ENCODE results near the gene AUTS2. TPM values are rescaled to one million over a fixed set of nuclear protein-coding genes. Genes with fewer than 3 reads are reported as not detected.

Gene AUTS2
- total and polyA plus RNA-seq, 9 of the 15 experiments (the other 6 are each of a cell fraction or from before 2014, with no cell fraction given) = 0.58 TPM; not detected in 8

DNA sequence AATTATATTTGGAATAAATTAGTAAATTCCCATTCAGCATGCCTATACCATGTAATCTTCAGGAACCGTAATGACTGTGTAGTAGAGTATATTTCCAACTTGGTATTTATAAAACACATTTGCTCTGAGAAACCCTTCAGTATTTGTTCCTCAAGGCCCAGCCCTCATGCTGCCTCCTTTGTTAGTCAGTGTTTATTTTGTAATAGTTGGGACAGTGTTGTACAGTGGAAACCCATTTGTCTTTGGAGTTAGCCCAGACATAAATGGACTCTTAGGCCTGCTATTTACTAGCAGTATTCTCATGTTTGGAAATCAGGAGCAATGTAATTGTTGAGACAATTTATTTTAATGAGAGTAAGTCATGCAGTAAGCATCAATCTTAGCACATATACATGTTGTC, 686.9 kb downstream of the AUTS2 start (continued):
- TF ChIP-seq, protein P1, sequence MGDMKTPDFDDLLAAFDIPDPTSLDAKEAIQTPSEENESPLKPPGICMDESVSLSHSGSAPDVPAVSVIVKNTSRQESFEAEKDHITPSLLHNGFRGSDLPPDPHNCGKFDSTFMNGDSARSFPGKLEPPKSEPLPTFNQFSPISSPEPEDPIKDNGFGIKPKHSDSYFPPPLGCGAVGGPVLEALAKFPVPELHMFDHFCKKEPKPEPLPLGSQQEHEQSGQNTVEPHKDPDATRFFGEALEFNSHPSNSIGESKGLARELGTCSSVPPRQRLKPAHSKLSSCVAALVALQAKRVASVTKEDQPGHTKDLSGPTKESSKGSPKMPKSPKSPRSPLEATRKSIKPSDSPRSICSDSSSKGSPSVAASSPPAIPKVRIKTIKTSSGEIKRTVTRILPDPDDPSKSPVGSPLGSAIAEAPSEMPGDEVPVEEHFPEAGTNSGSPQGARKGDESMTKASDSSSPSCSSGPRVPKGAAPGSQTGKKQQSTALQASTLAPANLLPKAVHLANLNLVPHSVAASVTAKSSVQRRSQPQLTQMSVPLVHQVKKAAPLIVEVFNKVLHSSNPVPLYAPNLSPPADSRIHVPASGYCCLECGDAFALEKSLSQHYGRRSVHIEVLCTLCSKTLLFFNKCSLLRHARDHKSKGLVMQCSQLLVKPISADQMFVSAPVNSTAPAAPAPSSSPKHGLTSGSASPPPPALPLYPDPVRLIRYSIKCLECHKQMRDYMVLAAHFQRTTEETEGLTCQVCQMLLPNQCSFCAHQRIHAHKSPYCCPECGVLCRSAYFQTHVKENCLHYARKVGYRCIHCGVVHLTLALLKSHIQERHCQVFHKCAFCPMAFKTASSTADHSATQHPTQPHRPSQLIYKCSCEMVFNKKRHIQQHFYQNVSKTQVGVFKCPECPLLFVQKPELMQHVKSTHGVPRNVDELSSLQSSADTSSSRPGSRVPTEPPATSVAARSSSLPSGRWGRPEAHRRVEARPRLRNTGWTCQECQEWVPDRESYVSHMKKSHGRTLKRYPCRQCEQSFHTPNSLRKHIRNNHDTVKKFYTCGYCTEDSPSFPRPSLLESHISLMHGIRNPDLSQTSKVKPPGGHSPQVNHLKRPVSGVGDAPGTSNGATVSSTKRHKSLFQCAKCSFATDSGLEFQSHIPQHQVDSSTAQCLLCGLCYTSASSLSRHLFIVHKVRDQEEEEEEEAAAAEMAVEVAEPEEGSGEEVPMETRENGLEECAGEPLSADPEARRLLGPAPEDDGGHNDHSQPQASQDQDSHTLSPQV (IDR thresholded peaks at IDR 0.05) = no peak
- TF ChIP-seq, protein P2, sequence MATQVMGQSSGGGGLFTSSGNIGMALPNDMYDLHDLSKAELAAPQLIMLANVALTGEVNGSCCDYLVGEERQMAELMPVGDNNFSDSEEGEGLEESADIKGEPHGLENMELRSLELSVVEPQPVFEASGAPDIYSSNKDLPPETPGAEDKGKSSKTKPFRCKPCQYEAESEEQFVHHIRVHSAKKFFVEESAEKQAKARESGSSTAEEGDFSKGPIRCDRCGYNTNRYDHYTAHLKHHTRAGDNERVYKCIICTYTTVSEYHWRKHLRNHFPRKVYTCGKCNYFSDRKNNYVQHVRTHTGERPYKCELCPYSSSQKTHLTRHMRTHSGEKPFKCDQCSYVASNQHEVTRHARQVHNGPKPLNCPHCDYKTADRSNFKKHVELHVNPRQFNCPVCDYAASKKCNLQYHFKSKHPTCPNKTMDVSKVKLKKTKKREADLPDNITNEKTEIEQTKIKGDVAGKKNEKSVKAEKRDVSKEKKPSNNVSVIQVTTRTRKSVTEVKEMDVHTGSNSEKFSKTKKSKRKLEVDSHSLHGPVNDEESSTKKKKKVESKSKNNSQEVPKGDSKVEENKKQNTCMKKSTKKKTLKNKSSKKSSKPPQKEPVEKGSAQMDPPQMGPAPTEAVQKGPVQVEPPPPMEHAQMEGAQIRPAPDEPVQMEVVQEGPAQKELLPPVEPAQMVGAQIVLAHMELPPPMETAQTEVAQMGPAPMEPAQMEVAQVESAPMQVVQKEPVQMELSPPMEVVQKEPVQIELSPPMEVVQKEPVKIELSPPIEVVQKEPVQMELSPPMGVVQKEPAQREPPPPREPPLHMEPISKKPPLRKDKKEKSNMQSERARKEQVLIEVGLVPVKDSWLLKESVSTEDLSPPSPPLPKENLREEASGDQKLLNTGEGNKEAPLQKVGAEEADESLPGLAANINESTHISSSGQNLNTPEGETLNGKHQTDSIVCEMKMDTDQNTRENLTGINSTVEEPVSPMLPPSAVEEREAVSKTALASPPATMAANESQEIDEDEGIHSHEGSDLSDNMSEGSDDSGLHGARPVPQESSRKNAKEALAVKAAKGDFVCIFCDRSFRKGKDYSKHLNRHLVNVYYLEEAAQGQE (IDR thresholded peaks at IDR 0.05; ENCODE audit: borderline replicate concordance) = no peak
- TF ChIP-seq, protein P2 (CRISPR knock-in tag; IDR thresholded peaks at IDR 0.05; ENCODE audit: low read depth) = no peak
- no peak for TF ChIP-seq ZNF12 (CRISPR knock-in tag; IDR thresholded peaks at IDR 0.05)
